HG03066 (cell line): Measurements from ENCODE around the gene DGKI.

ENCODE experiments used
- ATAC-seq: cut with Tn5 transposase; IDR thresholded peaks from one replicate; pipeline ENCODE4 v1.9.1; 2021; ENCODE audit warnings: low read depth; ENCODE audit not compliant: unreplicated experiment

DGKI gene

DNA sequence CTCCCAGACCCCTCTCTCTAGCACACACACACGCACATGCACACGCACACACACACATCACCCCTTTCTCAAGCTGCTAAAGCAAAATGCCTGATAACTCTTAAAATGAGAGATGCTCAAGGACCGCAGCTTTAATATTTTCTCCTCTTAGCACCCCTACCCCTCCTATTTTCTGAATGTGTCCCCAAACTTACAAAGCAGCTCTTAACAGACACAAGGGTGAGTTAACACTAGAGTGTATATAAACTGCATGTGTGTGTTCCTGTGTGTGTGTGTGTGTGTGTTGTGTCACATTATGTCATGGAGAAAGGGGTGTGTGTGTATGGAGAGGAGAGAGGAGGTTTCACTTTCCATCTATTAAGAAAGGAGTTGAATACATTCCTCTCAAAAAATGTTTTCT is 504.5 kb downstream of the DGKI start:
- ATAC-seq: no peak

DNA sequence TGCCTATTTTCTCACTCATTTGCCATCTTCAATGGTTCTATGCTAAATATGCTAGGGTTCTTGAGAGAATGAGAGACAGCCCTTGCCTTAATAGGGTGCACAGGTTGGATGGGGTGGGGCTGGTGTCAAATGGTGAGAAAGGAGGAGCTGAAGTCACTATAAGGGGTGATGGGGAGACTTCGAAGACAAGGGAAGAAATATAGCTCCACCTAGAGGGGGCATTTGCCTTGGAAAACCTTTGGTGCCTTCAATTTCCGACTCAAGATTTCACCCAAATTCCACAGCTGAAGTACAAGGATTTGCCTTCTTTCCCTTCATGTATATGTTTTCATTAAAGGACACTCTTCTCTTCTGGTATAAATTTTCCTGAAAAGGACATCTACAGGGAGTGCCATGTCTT is 508.9 kb downstream of the DGKI start:
- ATAC-seq: no peak

DNA sequence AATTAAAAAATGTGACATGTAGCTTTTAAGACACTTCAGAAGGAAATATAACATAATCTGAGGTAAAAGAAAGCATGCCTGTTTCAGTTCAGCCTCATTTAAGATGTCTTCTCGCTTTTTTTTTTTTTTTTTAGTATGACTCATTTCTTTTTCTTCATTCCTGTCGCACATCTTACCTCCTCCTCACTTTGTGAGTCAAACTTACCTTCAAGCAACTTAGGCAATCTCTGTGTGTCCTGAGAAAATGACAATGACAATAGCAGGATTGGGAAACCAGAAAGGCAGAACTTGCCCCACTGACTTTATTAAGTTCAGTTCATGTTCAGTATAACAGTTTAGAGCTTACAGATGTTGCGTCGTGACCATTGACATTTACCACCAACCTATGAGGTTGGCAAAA is 511.0 kb downstream of the DGKI start:
- ATAC-seq: no peak

DNA sequence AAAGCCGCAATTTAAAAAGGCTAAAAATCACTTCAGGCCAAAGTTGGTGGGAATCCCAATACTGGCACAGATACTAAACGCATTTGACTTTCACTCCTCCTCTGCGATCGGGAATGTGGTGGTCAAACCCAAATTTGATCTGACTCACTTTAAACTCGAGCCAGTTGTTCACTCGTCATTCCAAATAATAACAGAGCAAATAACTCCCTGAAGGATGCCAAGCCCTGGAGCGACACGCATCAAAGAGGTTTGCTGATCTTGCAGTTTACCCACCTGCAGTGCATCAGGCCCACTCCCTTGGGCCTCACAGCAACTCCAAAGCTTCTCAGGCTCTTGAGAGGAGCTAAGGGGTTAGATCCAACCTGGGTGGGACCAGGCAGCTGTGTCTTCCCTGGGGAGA is 515.4 kb downstream of the DGKI start:
- no peak for ATAC-seq
